Measurements from ENCODE around the gene CTSZ.

DNA sequence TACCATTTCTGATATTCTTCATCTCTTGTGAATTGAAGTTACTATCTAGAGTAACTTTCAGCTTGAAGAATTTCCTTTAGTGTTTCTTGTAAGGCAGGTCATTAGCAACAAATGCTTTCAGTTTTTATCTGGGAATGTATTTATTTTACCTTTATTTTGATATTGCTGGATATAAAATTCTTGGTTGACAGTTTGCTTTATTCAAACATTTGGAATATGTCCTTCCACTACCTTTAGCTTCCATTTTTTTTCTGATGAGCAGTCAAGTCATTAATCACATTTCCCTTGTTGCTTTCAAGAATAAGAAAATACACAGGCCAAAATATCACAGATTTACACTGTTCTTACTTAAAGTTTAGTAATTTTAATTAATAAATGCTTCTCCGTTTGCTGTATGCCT lies 31.7 kb downstream of the CTSZ start:
- TF ChIP-seq, protein P1, sequence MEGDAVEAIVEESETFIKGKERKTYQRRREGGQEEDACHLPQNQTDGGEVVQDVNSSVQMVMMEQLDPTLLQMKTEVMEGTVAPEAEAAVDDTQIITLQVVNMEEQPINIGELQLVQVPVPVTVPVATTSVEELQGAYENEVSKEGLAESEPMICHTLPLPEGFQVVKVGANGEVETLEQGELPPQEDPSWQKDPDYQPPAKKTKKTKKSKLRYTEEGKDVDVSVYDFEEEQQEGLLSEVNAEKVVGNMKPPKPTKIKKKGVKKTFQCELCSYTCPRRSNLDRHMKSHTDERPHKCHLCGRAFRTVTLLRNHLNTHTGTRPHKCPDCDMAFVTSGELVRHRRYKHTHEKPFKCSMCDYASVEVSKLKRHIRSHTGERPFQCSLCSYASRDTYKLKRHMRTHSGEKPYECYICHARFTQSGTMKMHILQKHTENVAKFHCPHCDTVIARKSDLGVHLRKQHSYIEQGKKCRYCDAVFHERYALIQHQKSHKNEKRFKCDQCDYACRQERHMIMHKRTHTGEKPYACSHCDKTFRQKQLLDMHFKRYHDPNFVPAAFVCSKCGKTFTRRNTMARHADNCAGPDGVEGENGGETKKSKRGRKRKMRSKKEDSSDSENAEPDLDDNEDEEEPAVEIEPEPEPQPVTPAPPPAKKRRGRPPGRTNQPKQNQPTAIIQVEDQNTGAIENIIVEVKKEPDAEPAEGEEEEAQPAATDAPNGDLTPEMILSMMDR (conservative IDR thresholded peaks at IDR 0.05), result no peak
- TF ChIP-seq ZFX (IDR thresholded peaks at IDR 0.05), result no peak

Data from C4-2B (cell line).